ENCODE data around the gene TMEM183A. TPM values are rescaled to one million over a fixed set of nuclear protein-coding genes. Genes with fewer than 3 reads are reported as not detected.
A peak's percentile ranks its signal among the peaks of the same experiment; 100 is the strongest.

TMEM183A gene
- total and polyA plus RNA-seq, 2 of the 4 experiments (the other 2 are of a cell fraction), result 56.8 to 63.1 TPM

- H3K23ac ChIP-seq (ENCODE audit: low read depth, low read length), result no peak overlapping the region
- H3K4ac ChIP-seq (ENCODE audit: low read depth, low read length), result no peak overlapping the region
- intact Hi-C loops (cut with micrococcal nuclease) (no loop called here), in situ Hi-C loops (cut with MboI; ENCODE audit: low sequenced_read_pairs) (no loop called here), dilution Hi-C loops (cut with HindIII; ENCODE audit: low sequenced_read_pairs, unreplicated experiment) (no loop called here)
- ATAC-seq (ENCODE audit: low read depth), result no peak
- no peak overlapping the region for H2BK20ac ChIP-seq (ENCODE audit: low read depth, low read length)
- H3K56ac ChIP-seq (ENCODE audit: extremely low read depth, insufficient read depth, low read length), result no peak overlapping the region
- TF ChIP-seq BHLHE40 (IDR thresholded peaks at IDR 0.05; ENCODE audit: low read depth, low read length), result no peak
- no peak for TF ChIP-seq SMC3 (IDR thresholded peaks at IDR 0.05; ENCODE audit: low read depth, low read length)
- TF ChIP-seq CTCF (conservative IDR thresholded peaks at IDR 0.05; ENCODE audit: low read depth, low read length), result no peak
- no peak for TF ChIP-seq MAZ (IDR thresholded peaks at IDR 0.05; ENCODE audit: borderline replicate concordance, low read depth, low read length)
- TF ChIP-seq RFX5 (IDR thresholded peaks at IDR 0.05; ENCODE audit: low read depth, low read length), result no peak
- TF ChIP-seq RCOR1 (IDR thresholded peaks at IDR 0.05; ENCODE audit: insufficient replicate concordance, low read length), result no peak
- no peak for TF ChIP-seq ELK1 (IDR thresholded peaks at IDR 0.05; ENCODE audit: borderline replicate concordance, low read depth, low read length)
- TF ChIP-seq FOS (IDR thresholded peaks at IDR 0.05; ENCODE audit: low read depth, low read length), result no peak
- no peak for TF ChIP-seq NFE2L2 (IDR thresholded peaks at IDR 0.05; ENCODE audit: low read depth, low read length)
- no peak for TF ChIP-seq CEBPB (IDR thresholded peaks at IDR 0.05; ENCODE audit: low read depth, low read length)
- TF ChIP-seq MAFK (IDR thresholded peaks at IDR 0.05; ENCODE audit: low read depth, low read length), result no peak
- no peak overlapping the region for H3K18ac ChIP-seq (ENCODE audit: low read depth, low read length)
- H4K8ac ChIP-seq (ENCODE audit: low read depth in 2 of 2, low read length in 2 of 2), result no peak overlapping the region
- 40% methylated on average over 3 of the region's 7 CpGs; no CpG with 5 or more reads in 1 of the 2 experiments for WGBS, 2 experiments (ENCODE audit: extremely low coverage in 2 of 2, insufficient read length in 1 of 2)
- peaks cover 5% of the 10 kb centered on the region; the same call in 1 of the 2 replicates for H3K9me1 ChIP-seq (ENCODE audit: insufficient read depth, low read length)
- H4K5ac ChIP-seq (ENCODE audit: low read depth, low read length), result no peak overlapping the region
- H2AK5ac ChIP-seq (ENCODE audit: low read depth, low read length), result no peak overlapping the region
- H2AK9ac ChIP-seq (replicated peaks; ENCODE audit: low read depth, low read length, poor library complexity), result no peak overlapping the region
- BruUV-seq (replicated peaks), result no TSS peak
- no peak overlapping the region for H4K91ac ChIP-seq (ENCODE audit: insufficient read depth, low read depth, low read length)
- no peaks in the 10 kb centered on the region for H3K4me1 ChIP-seq (ENCODE audit: control insufficient read depth, insufficient read depth, low read length)
- H3K4me2 ChIP-seq (ENCODE audit: low read depth, low read length), result no peak overlapping the region
- no peak overlapping the region for H3K4me3 ChIP-seq (ENCODE audit: insufficient read depth, low read depth, low read length)
- H3K9me3 ChIP-seq (ENCODE audit: control insufficient read depth, insufficient read depth, low read length), result 0 out of 2 replicates have a peak, but pooled peaks cover 3% of the 10 kb centered on the region
- no peak overlapping the region for H2BK5ac ChIP-seq (ENCODE audit: low read depth, low read length, poor library complexity, severe bottlenecking)
- H3K79me1 ChIP-seq (ENCODE audit: low read depth in 1 of 2, low read length in 2 of 2), result no peaks in the 10 kb centered on the region
- peaks cover 50% of the 10 kb centered on the region for H3K27me3 ChIP-seq (ENCODE audit: control insufficient read depth, insufficient read depth, low read length)
- H4K20me1 ChIP-seq (ENCODE audit: insufficient read depth, low read length), result no peaks in the 10 kb centered on the region
- H2BK15ac ChIP-seq (ENCODE audit: low read depth, low read length), result no peak overlapping the region
- CTCF ChIA-PET, result no interaction called here
- H3K9ac ChIP-seq (ENCODE audit: low read depth, low read length), result no peak overlapping the region
- no peak overlapping the region for H2BK120ac ChIP-seq (ENCODE audit: low read depth, low read length)
- no peak for DNase-seq
- H2AFZ ChIP-seq (replicated peaks; ENCODE audit: low read length, poor library complexity), result peak overlapping the region; percentile 14
- no peak overlapping the region for H3K27ac ChIP-seq (ENCODE audit: insufficient read depth, low read length)
- POLR2A ChIA-PET (ENCODE audit: unreplicated experiment), result no interaction called here
- no peak overlapping the region for H3K14ac ChIP-seq (replicated peaks; ENCODE audit: low read depth, low read length)
- no peaks in the 10 kb centered on the region for H3K36me3 ChIP-seq (ENCODE audit: control insufficient read depth, insufficient read depth, low read length)
These were observed 19.9 kb upstream of the TMEM183A start for GRCh38 chr1:202987255-202987654.
